Peyer's patch (tissue), 4 donors: Measurements from ENCODE around the gene NLRP9.

Source experiments
- POLR2A ChIP-seq, 2 donors: fragments of 450-650 bp; IDR thresholded peaks; one replicate each; pipeline ENCODE4 v1.5.1; 2017; ENCODE audit warnings: antibody characterized with exemption in 2 of 2, mild to moderate bottlenecking in 2 of 2, moderate library complexity in 2 of 2
- TF ChIP-seq, protein P1 (sequence below), 6 experiments: fragments of 450-650 bp in 4 of 6; fragments of 200-600 bp in 2 of 6; sonication (generic) in 1 of 6; IDR thresholded peaks; one replicate each; pipeline ENCODE4 v1.5.1; 2017 to 2019; ENCODE audit warnings: antibody characterized with exemption in 6 of 6, mild to moderate bottlenecking in 3 of 6, moderate library complexity in 1 of 6

- TF ChIP-seq POLR2A (IDR thresholded peaks at IDR 0.05): no peak
- TF ChIP-seq, protein P1, sequence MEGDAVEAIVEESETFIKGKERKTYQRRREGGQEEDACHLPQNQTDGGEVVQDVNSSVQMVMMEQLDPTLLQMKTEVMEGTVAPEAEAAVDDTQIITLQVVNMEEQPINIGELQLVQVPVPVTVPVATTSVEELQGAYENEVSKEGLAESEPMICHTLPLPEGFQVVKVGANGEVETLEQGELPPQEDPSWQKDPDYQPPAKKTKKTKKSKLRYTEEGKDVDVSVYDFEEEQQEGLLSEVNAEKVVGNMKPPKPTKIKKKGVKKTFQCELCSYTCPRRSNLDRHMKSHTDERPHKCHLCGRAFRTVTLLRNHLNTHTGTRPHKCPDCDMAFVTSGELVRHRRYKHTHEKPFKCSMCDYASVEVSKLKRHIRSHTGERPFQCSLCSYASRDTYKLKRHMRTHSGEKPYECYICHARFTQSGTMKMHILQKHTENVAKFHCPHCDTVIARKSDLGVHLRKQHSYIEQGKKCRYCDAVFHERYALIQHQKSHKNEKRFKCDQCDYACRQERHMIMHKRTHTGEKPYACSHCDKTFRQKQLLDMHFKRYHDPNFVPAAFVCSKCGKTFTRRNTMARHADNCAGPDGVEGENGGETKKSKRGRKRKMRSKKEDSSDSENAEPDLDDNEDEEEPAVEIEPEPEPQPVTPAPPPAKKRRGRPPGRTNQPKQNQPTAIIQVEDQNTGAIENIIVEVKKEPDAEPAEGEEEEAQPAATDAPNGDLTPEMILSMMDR (IDR thresholded peaks at IDR 0.05): no peak
Measured at GRCh38 chr19:55711719-55712118, 26.5 kb downstream of the NLRP9 start.
